ENCODE measurements around the gene GAS2. TPM values are rescaled to one million over a fixed set of nuclear protein-coding genes. Genes with fewer than 3 reads are reported as not detected.

Gene GAS2
- 0.44 and 0.52 TPM in 2 replicates for polyA plus RNA-seq (2011; rRNA removed)
- polyA minus RNA-seq (2011; rRNA and poly(A)+ RNA removed), result 0.85 TPM in 1 of 2 replicates, not detected in the other

DNA sequence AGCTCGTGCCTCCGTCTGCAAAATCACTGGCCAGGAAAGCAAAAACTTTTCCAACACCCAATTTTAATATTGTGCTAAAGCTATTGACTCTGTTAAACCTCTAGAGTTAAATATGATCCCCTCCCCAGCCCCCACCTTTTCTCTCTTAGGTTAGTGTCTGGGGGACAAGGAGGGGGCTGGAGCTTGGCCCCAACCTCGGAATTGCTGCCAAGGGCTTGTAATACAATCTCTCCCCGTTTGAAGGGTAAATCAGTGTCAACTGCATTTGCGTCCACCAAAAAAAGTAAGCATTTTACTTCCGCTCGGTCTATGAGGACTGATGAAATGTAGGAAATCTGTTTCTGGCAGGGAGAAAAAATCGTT is at the start of gene GAS2:
TSS of gene GAS2 (plus strand) at position 287 of the 363 bp plus-strand sequence. CDS start 8,259 bp downstream, outside the sequence.
- H3K4me3 ChIP-seq (ENCODE audit: low read depth, low read length), result no peak within 1 kb of the TSS; the same call in 1 of the 2 replicates
- TF ChIP-seq, protein P1, sequence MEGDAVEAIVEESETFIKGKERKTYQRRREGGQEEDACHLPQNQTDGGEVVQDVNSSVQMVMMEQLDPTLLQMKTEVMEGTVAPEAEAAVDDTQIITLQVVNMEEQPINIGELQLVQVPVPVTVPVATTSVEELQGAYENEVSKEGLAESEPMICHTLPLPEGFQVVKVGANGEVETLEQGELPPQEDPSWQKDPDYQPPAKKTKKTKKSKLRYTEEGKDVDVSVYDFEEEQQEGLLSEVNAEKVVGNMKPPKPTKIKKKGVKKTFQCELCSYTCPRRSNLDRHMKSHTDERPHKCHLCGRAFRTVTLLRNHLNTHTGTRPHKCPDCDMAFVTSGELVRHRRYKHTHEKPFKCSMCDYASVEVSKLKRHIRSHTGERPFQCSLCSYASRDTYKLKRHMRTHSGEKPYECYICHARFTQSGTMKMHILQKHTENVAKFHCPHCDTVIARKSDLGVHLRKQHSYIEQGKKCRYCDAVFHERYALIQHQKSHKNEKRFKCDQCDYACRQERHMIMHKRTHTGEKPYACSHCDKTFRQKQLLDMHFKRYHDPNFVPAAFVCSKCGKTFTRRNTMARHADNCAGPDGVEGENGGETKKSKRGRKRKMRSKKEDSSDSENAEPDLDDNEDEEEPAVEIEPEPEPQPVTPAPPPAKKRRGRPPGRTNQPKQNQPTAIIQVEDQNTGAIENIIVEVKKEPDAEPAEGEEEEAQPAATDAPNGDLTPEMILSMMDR (IDR thresholded peaks at IDR 0.05; ENCODE audit: insufficient read depth, low read depth, low read length), result no peak
- no peaks in the 10 kb centered on the region for H3K27me3 ChIP-seq (ENCODE audit: control insufficient read depth, insufficient read depth, low read length)
- ChIA-PET POLR2A (no interaction called here), CTCF (no interaction called here)
- H3K36me3 ChIP-seq (ENCODE audit: control insufficient read depth, insufficient read depth, low read length), result no peaks in the 10 kb centered on the region
- no peak for DNase-seq (ENCODE audit: low read depth)

DNA sequence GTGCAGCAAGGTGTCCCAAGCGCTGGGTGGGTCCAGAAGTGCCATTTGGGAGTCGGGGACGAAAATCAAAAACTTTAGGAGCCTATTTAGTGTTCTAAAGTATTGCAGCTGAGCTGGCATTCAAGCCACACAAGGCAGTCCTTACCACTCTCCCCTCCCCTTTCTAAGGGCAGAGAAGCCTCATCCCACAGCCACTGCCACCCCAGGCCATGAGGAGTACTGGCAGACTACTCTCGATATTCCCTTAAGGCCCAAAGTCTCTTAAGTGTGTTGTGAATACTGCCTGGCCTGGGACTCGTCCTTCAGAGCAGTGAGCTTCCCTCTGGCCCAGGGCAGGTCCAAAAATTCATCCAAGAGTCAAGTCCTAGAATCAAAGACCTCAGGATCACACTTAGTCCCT is 48.5 kb upstream of the GAS2 start:
- DNase-seq (ENCODE audit: low read depth), result no peak
- Histone ChIP-seq H3K4me3 (ENCODE audit: low read depth, low read length) (no peak overlapping the region), H3K36me3 (ENCODE audit: control insufficient read depth, insufficient read depth, low read length) (no peaks in the 10 kb centered on the region), H3K27me3 (ENCODE audit: control insufficient read depth, insufficient read depth, low read length) (no peaks in the 10 kb centered on the region)
- ChIA-PET POLR2A (no interaction called here), CTCF (no interaction called here)
- TF ChIP-seq, protein P1 (IDR thresholded peaks at IDR 0.05; ENCODE audit: insufficient read depth, low read depth, low read length), result no peak

- POLR2A ChIA-PET, result no interaction called here
Observed at GRCh38 chr11:22624742-22625447, 41.5 kb upstream of the GAS2 start.

DNA sequence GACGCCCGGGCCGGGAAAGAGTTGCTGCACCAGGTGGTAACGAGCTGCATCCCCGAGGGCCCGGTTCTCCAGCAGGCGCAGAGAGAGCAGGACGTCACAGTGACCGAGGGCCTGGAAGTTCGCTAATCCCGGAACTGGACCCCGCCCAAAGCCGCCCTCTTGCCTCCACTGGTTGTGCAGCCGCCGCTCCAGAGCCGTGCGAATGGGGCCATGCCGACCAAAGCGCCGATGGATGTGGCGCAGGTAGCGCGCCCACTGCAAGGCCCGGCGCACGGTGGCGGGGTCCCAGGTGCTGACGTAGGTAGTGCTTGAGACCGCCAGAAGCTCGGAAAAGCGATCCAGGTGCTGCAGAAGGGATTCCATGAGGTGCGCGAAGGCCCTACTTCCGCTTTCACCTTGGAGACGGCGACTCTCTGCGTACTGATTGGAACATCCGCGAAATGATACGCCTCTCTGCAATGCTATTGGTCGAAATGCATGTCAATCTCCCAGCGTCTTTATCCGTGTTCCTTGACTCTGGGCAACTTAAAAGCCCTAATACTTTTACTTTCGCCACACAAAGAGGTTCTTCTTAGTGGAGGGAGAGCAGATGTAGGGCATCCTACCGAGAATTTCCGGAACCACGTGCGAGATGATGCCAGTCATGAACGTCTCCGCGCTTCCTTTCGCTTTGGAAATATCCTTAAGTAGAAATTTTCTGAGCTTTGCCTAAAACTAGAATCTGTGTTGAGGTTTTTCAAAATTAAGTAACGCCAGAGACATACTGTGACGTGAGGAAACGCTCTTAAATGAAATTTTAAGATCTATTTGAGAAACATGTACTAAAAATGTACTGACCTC is 40.7 kb upstream of the GAS2 start, which contains the start of gene FANCF:
TSS of gene FANCF (minus strand) at position 376 of the 840 bp plus-strand sequence. CDS start at position 363, 13 bp downstream.
- Histone ChIP-seq H3K36me3 (ENCODE audit: control insufficient read depth, insufficient read depth, low read length) (no peaks in the 10 kb centered on the region), H3K4me3 (ENCODE audit: low read depth, low read length) (peak within 1 kb of the TSS; percentile 71), H3K27me3 (ENCODE audit: control insufficient read depth, insufficient read depth, low read length) (no peaks in the 10 kb centered on the region)
- peak; percentile 90 for DNase-seq (ENCODE audit: low read depth)
- POLR2A ChIA-PET, result no interaction called here
- TF ChIP-seq, protein P1 (IDR thresholded peaks at IDR 0.05; ENCODE audit: insufficient read depth, low read depth, low read length), result no peak
- CTCF ChIA-PET, result no interaction called here

More at GRCh38 chr11:22624742-22625447, 41.5 kb upstream of the GAS2 start:
- peak; percentile 4 for DNase-seq (ENCODE audit: low read depth)
- Histone ChIP-seq H3K36me3 (ENCODE audit: control insufficient read depth, insufficient read depth, low read length) (no peaks in the 10 kb centered on the region), H3K4me3 (ENCODE audit: low read depth, low read length) (peak overlapping the region; percentile 71), H3K27me3 (ENCODE audit: control insufficient read depth, insufficient read depth, low read length) (no peaks in the 10 kb centered on the region)
- TF ChIP-seq, protein P1 (IDR thresholded peaks at IDR 0.05; ENCODE audit: insufficient read depth, low read depth, low read length), result peak; percentile 62
- CTCF ChIA-PET, result no interaction called here

DNA sequence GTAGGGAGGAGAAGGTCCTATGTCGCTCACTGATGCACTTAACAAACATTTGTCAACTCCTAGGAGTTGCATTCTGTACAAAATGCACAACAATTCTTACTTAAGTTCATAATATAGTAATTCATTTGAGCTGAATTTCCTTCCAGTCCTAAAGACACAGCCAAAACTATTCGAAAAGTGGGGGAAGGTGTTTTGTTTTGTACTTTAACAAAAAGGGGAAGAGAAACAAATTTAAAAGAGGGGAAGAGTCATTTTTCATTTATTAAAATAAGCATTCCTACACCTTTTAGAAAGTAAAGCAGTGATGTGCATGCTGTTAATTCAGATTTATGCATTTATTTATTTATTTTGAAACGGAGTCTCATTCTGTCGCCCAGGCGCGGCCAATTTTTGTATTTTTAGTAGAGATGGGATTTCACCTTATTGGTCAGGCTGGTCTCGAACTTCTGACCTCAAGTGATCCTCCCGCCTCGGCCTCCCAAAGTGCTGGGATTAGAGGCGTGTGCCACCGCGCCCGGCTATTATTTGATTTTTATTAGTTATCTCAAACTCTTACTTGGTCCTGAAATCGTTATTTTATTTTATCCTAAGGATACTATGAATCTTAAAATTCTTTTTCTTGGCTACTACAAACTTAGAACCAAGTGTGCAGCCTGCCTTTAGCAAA is 39.7 kb upstream of the GAS2 start:
- Histone ChIP-seq H3K27me3 (ENCODE audit: control insufficient read depth, insufficient read depth, low read length) (no peaks in the 10 kb centered on the region), H3K4me3 (ENCODE audit: low read depth, low read length) (no peak overlapping the region), H3K36me3 (ENCODE audit: control insufficient read depth, insufficient read depth, low read length) (no peaks in the 10 kb centered on the region)
- ChIA-PET CTCF (no interaction called here), POLR2A (no interaction called here)
- DNase-seq (ENCODE audit: low read depth), result no peak
- TF ChIP-seq, protein P1 (IDR thresholded peaks at IDR 0.05; ENCODE audit: insufficient read depth, low read depth, low read length), result no peak
